Activated T-cell treated with anti-CD3 and anti-CD28 coated beads, Interleukin-2, amount 50 U/mL, for 4 hours (primary cell): ENCODE results near the gene TMEM100. TPM values are rescaled to one million over a fixed set of nuclear protein-coding genes. Genes with fewer than 3 reads are reported as not detected.

Experiments
- ATAC-seq, 2 donors: fragments of 200-7000 bp; cut with Tn5 transposase; one replicate each; pipeline ENCODE4 v1.10.0; 2021
- DNase-seq: peaks from one replicate; pipeline ENCODE4 v3.0.0-alpha.2; 2020
- H3K27me3 Mint-ChIP-seq: one replicate; pipeline ENCODE4 v1.8.0; 2021; ENCODE audit warnings: low read depth, mixed read lengths
- H3K36me3 Mint-ChIP-seq: one replicate; pipeline ENCODE4 v1.8.0; 2022; ENCODE audit warnings: mixed read lengths; ENCODE audit not compliant: insufficient read depth
- H3K4me1 Mint-ChIP-seq: one replicate; pipeline ENCODE4 v1.8.0; 2021; ENCODE audit warnings: low read depth, mixed read lengths
- H3K4me3 Mint-ChIP-seq: one replicate; pipeline ENCODE4 v1.8.0; 2021; ENCODE audit warnings: mild to moderate bottlenecking, moderate library complexity, mixed read lengths
- H3K9me3 Mint-ChIP-seq: one replicate; pipeline ENCODE4 v1.8.0; 2021; ENCODE audit warnings: mixed read lengths
- total RNA-seq, 3 donors: library from RNA; stranded (reverse); gene quantifications; one replicate each; pipeline ENCODE4 v1.2.1, GENCODE V29; 2021

The TMEM100 gene
- total RNA-seq, 3 donors from 2014 or later, result not detected

GRCh38 chr17:55693254-55694216 is 29.1 kb downstream of the TMEM100 start:
- H3K27me3 Mint-ChIP-seq, result peaks cover 17% of the 10 kb centered on the region

GRCh38 chr17:55692276-55692675 is 30.4 kb downstream of the TMEM100 start:
- H3K36me3 Mint-ChIP-seq, result no peaks in the 10 kb centered on the region

More at GRCh38 chr17:55693254-55694216, 29.1 kb downstream of the TMEM100 start:
- Mint-ChIP-seq H3K9me3 (no peaks in the 10 kb centered on the region), H3K4me1 (no peaks in the 10 kb centered on the region), H3K36me3 (no peaks in the 10 kb centered on the region), H3K4me3 (no peak overlapping the region)
- DNase-seq (no peak), ATAC-seq (no peak)

GRCh38 chr17:55691666-55692065 is 31.0 kb downstream of the TMEM100 start:
- H3K27me3 Mint-ChIP-seq, result peaks cover 16% of the 10 kb centered on the region
- H3K9me3 Mint-ChIP-seq, result no peaks in the 10 kb centered on the region
- no peak overlapping the region for H3K4me3 Mint-ChIP-seq
- H3K36me3 Mint-ChIP-seq, result no peaks in the 10 kb centered on the region
- no peak for DNase-seq
- no peak for ATAC-seq
- H3K4me1 Mint-ChIP-seq, result no peaks in the 10 kb centered on the region

More at GRCh38 chr17:55692276-55692675, 30.4 kb downstream of the TMEM100 start:
- no peak for ATAC-seq
- no peak for DNase-seq
- H3K27me3 Mint-ChIP-seq, result peaks cover 13% of the 10 kb centered on the region
- no peaks in the 10 kb centered on the region for H3K9me3 Mint-ChIP-seq
- no peak overlapping the region for H3K4me3 Mint-ChIP-seq
- no peaks in the 10 kb centered on the region for H3K4me1 Mint-ChIP-seq

GRCh38 chr17:55690105-55690508 is 32.6 kb downstream of the TMEM100 start:
- no peaks in the 10 kb centered on the region for H3K9me3 Mint-ChIP-seq
- H3K4me1 Mint-ChIP-seq, result no peaks in the 10 kb centered on the region
- DNase-seq (no peak), ATAC-seq (no peak)
- H3K4me3 Mint-ChIP-seq, result no peak overlapping the region
- H3K27me3 Mint-ChIP-seq, result peaks cover 19% of the 10 kb centered on the region
- no peaks in the 10 kb centered on the region for H3K36me3 Mint-ChIP-seq

GRCh38 chr17:55689672-55690071 is 33.0 kb downstream of the TMEM100 start:
- Mint-ChIP-seq H3K27me3 (peaks cover 23% of the 10 kb centered on the region), H3K4me1 (no peaks in the 10 kb centered on the region), H3K9me3 (no peaks in the 10 kb centered on the region), H3K36me3 (no peaks in the 10 kb centered on the region), H3K4me3 (no peak overlapping the region)
- DNase-seq (no peak), ATAC-seq (no peak)

- no peak for DNase-seq
- ATAC-seq, result no peak
- Mint-ChIP-seq H3K4me3 (no peak overlapping the region), H3K36me3 (no peaks in the 10 kb centered on the region), H3K4me1 (no peaks in the 10 kb centered on the region), H3K9me3 (no peaks in the 10 kb centered on the region), H3K27me3 (peaks cover 26% of the 10 kb centered on the region)
Observed at GRCh38 chr17:55688057-55688456, 34.6 kb downstream of the TMEM100 start.

GRCh38 chr17:55687037-55687436 is 35.6 kb downstream of the TMEM100 start:
- no peak for ATAC-seq
- Mint-ChIP-seq H3K4me3 (no peak overlapping the region), H3K4me1 (no peaks in the 10 kb centered on the region), H3K27me3 (peaks cover 30% of the 10 kb centered on the region), H3K36me3 (no peaks in the 10 kb centered on the region), H3K9me3 (no peaks in the 10 kb centered on the region)
- DNase-seq, result no peak

- Mint-ChIP-seq H3K9me3 (no peaks in the 10 kb centered on the region), H3K4me1 (peaks cover 2% of the 10 kb centered on the region)
- ATAC-seq, result no peak
Observed at GRCh38 chr17:55683550-55684315, 38.9 kb downstream of the TMEM100 start.

GRCh38 chr17:55681342-55681700 is 41.3 kb downstream of the TMEM100 start:
- no peaks in the 10 kb centered on the region for H3K36me3 Mint-ChIP-seq
- ATAC-seq, result no peak
- peaks cover 37% of the 10 kb centered on the region for H3K27me3 Mint-ChIP-seq

More at GRCh38 chr17:55683550-55684315, 38.9 kb downstream of the TMEM100 start:
- DNase-seq, result no peak
- Mint-ChIP-seq H3K36me3 (no peaks in the 10 kb centered on the region), H3K27me3 (peaks cover 40% of the 10 kb centered on the region), H3K4me3 (no peak overlapping the region)

GRCh38 chr17:55680686-55681341 is 41.9 kb downstream of the TMEM100 start:
- no peaks in the 10 kb centered on the region for H3K36me3 Mint-ChIP-seq
- no peak overlapping the region for H3K4me3 Mint-ChIP-seq
- DNase-seq, result no peak
- ATAC-seq, result no peak
- peaks cover 39% of the 10 kb centered on the region for H3K27me3 Mint-ChIP-seq
- no peaks in the 10 kb centered on the region for H3K9me3 Mint-ChIP-seq
- H3K4me1 Mint-ChIP-seq, result peaks cover 2% of the 10 kb centered on the region

More at GRCh38 chr17:55681342-55681700, 41.3 kb downstream of the TMEM100 start:
- H3K4me1 Mint-ChIP-seq, result peaks cover 2% of the 10 kb centered on the region
- H3K4me3 Mint-ChIP-seq, result no peak overlapping the region
- DNase-seq, result no peak
- no peaks in the 10 kb centered on the region for H3K9me3 Mint-ChIP-seq

GRCh38 chr17:55677446-55677845 is 45.2 kb downstream of the TMEM100 start:
- Mint-ChIP-seq H3K9me3 (no peaks in the 10 kb centered on the region), H3K36me3 (no peaks in the 10 kb centered on the region), H3K4me1 (peaks cover 2% of the 10 kb centered on the region), H3K4me3 (no peak overlapping the region), H3K27me3 (peaks cover 28% of the 10 kb centered on the region)
- DNase-seq (no peak), ATAC-seq (no peak)

- no peak for DNase-seq
Observed at GRCh38 chr17:55676274-55676673, 46.4 kb downstream of the TMEM100 start.

GRCh38 chr17:55673743-55674506 is 48.7 kb downstream of the TMEM100 start:
- no peak for ATAC-seq
- no peak for DNase-seq
- Mint-ChIP-seq H3K9me3 (no peaks in the 10 kb centered on the region), H3K36me3 (no peaks in the 10 kb centered on the region), H3K4me3 (no peak overlapping the region), H3K27me3 (peaks cover 17% of the 10 kb centered on the region), H3K4me1 (no peaks in the 10 kb centered on the region)

More at GRCh38 chr17:55676274-55676673, 46.4 kb downstream of the TMEM100 start:
- Mint-ChIP-seq H3K36me3 (no peaks in the 10 kb centered on the region), H3K27me3 (peaks cover 24% of the 10 kb centered on the region), H3K4me3 (no peak overlapping the region), H3K4me1 (no peaks in the 10 kb centered on the region), H3K9me3 (no peaks in the 10 kb centered on the region)
- ATAC-seq, result no peak
